Measurements from ENCODE around the gene PDE2A.

DNA sequence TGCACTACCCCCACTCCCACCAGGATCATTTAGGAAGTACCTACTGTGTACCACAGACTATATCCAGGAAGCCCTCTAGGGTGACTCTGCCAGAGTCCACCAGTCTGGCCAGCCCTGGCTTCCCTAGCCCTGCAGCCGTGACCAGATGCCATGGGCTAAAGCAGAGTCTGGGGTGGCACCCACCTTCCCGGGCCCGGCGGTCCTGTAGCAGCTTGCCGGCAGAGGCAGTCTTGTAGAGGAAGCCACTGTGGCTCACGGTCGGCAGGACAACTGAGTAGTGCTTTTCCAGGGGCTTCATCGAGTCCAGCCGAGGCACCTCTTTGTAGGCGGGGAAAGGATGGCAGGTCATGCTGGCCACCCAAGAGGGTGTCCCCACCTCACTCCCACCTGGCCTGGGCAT, 27.2 kb upstream of the PDE2A start:
- TF ChIP-seq POLR2AphosphoS5 (IDR thresholded peaks at IDR 0.05) = no peak
- no peak for TF ChIP-seq CTCF (IDR thresholded peaks at IDR 0.05)
- no peak for TF ChIP-seq POLR2A (IDR thresholded peaks at IDR 0.05)

Data from breast epithelium (tissue), 3 donors.